PC-3 (cell line): Measurements from ENCODE around the gene EHBP1. TPM values are rescaled to one million over a fixed set of nuclear protein-coding genes. Genes with fewer than 3 reads are reported as not detected.

Source experiments
- ATAC-seq: fragments of 200-7000 bp; cut with Tn5 transposase; 2 replicates; pipeline ENCODE4 v1.9.1; 2020; ENCODE audit warnings: mild to moderate bottlenecking, moderate library complexity
- BruUV-seq: library from RNA; stranded (reverse); fragments of 400-500 nt; replicated peaks from 2 replicates; lab custom pipeline; 2021; lab: Mats Ljungman, UMichigan
- CTCF ChIA-PET: fragments of 300-600 bp; sonication (Branson Sonifier 250); formaldehyde crosslinking; loops from one replicate; lab custom pipeline; 2022; ENCODE audit warnings: antibody characterized with exemption; lab: Charles Lee
- POLR2A ChIA-PET: fragments of 300-600 bp; sonication (Branson Sonifier 250); formaldehyde crosslinking; loops from one replicate; lab custom pipeline; 2022; ENCODE audit warnings: antibody characterized with exemption; ENCODE audit not compliant: unreplicated experiment; lab: Charles Lee
- DNase-seq: peaks from one replicate; pipeline ENCODE4 v3.0.0-alpha.2; 2015
- H2AFZ ChIP-seq: fragments of 300-600 bp; sonication (generic); 2 replicates; pipeline ENCODE4 v1.6.0; 2016; ENCODE audit warnings: antibody characterized with exemption, low read length
- H3F3A ChIP-seq: fragments of 300-600 bp; sonication (generic); one replicate; pipeline ENCODE4 v1.6.0; 2017; ENCODE audit warnings: antibody characterized with exemption, low read length, control low read depth, mild to moderate bottlenecking; ENCODE audit not compliant: unreplicated experiment
- H3K27ac ChIP-seq: fragments of 300-600 bp; sonication (generic); 2 replicates; pipeline ENCODE4 v1.5.1; 2016; ENCODE audit warnings: mild to moderate bottlenecking, low read length
- H3K27me3 ChIP-seq: fragments of 300-600 bp; sonication (generic); 2 replicates; pipeline ENCODE4 v1.6.1; 2016; ENCODE audit warnings: low read length, mixed read lengths
- H3K36me3 ChIP-seq: fragments of 300-600 bp; sonication (generic); 2 replicates; pipeline ENCODE4 v1.6.1; 2016; ENCODE audit warnings: low read depth, mixed run types, low read length, mixed read lengths
- H3K4me1 ChIP-seq: fragments of 300-600 bp; sonication (generic); 2 replicates; pipeline ENCODE4 v1.5.1; 2016; ENCODE audit warnings: low read length; ENCODE audit not compliant: insufficient read depth
- H3K4me2 ChIP-seq: fragments of 300-600 bp; sonication (generic); 2 replicates; pipeline ENCODE4 v1.6.0; 2016; ENCODE audit warnings: low read length
- H3K4me3 ChIP-seq: fragments of 300-600 bp; sonication (generic); 2 replicates; pipeline ENCODE4 v1.5.1; 2016; ENCODE audit warnings: mild to moderate bottlenecking, low read length, mixed read lengths
- H3K79me2 ChIP-seq: fragments of 300-600 bp; sonication (generic); 2 replicates; pipeline ENCODE4 v1.6.1; 2017; ENCODE audit warnings: low read length, mixed read lengths
- H3K9ac ChIP-seq: fragments of 300-600 bp; sonication (generic); 2 replicates; pipeline ENCODE4 v1.6.0; 2016; ENCODE audit warnings: mild to moderate bottlenecking, low read length
- H3K9me2 ChIP-seq: fragments of 300-600 bp; sonication (generic); replicated peaks from 2 replicates; pipeline ENCODE4 v1.6.1; 2016; ENCODE audit warnings: mixed run types, low read length, mixed read lengths
- H3K9me3 ChIP-seq: fragments of 300-600 bp; sonication (generic); 2 replicates; pipeline ENCODE4 v1.6.1; 2016; ENCODE audit warnings: low read length, mixed read lengths
- H4K20me1 ChIP-seq: fragments of 300-600 bp; sonication (generic); 2 replicates; pipeline ENCODE4 v1.6.1; 2016; ENCODE audit warnings: low read length, mixed read lengths
- EZH2 ChIP-seq: fragments of 300-600 bp; sonication (generic); IDR thresholded peaks from one replicate; pipeline ENCODE4 v1.6.1; 2017; ENCODE audit warnings: antibody characterized with exemption, mild to moderate bottlenecking, low read length; ENCODE audit not compliant: unreplicated experiment
- EZH2phosphoT487 ChIP-seq: fragments of 300-600 bp; sonication (generic); IDR thresholded peaks from 2 replicates; pipeline ENCODE4 v1.6.1; 2018; ENCODE audit warnings: mild to moderate bottlenecking, antibody characterized with exemption, low read length, borderline replicate concordance
- intact Hi-C: fragments of 100-400 bp; cut with micrococcal nuclease; formaldehyde crosslinking; loops from 2 replicates; pipeline ENCODE4 v1.9.0; 2023
- total RNA-seq: library from RNA; depleted of rRNA; stranded (reverse); fragments of >200 nt; gene quantifications from 2 replicates; pipeline ENCODE4 v1.2.3, GENCODE V29; 2014
- TF ChIP-seq, protein P1 (sequence below): fragments of 300-600 bp; sonication (generic); conservative IDR thresholded peaks from 2 replicates; pipeline ENCODE4 v1.5.1; 2017; ENCODE audit warnings: antibody characterized with exemption, low read depth, mild to moderate bottlenecking, low read length

Gene EHBP1
- total RNA-seq, 1 experiment from 2014 or later = 25.7 TPM

DNA sequence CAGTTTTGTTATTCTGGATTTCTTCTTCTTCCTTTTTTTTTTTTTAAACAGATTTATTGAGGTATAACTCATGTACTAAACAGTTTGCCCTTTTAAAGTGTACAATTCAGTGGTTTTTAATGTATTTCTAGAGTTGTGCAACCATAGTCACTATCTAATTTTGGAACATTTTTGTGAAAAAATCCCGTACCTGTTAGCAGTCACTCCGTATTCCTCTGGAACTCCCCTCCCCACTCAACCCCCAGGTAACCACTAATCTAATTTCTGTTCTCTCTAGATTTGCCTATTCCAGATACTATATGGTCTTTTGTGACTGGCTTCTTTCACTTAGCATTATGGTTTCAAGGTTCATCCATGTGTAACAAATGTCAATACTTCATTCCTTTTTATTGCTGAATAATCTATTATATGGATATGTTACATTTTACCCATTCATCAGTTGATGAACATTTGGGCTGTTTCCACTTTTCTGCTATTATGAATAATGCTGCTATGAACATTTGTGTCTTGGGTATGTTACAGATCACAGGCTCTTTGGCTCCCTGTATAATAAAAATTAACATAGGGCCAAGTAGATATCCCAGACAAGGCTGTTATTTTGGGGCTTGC lies 21.9 kb downstream of the EHBP1 start:
- no peak overlapping the region for H3K27ac ChIP-seq
- intact Hi-C loops = no loop called here

DNA sequence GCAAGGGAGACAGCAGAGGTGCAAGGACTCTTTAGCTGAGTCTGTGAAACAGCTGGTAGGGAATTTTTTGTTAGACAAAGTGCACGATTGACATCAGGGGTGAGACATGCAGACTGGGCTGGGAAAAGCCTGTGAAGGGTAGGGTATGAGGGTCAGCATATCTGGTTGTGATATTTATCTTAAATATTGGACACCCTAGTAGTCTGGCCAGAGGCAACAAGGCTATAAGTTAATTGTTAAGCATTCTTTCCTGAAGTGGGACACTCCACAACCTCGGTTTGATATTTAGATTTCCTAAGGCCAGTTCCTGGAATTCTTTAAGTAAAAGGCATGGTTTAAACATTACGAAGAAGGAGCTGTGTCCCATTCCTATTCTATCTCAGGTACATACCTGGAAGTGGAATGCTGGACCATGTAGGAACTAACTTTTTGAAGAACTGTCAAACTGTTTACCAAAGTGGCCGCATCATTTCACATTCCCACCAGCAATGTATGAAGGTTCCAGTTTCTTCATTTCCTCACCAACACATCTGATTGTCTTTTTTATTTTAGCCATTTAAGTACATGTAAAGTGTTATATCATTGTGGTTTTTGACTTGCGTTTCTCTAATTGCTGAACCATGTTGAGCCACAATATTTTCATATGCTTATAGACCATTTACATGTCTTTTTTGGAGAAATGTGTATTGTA lies 22.5 kb downstream of the EHBP1 start:
- ChIA-PET POLR2A (no interaction called here), CTCF (no interaction called here)
- Histone ChIP-seq H3F3A (no peaks in the 10 kb centered on the region), H3K4me2 (no peak overlapping the region), H3K4me1 (no peaks in the 10 kb centered on the region), H3K9me2 (no peaks in the 10 kb centered on the region), H3K36me3 (no peaks in the 10 kb centered on the region; the same call in 1 of the 2 replicates), H3K79me2 (peaks cover 79% of the 10 kb centered on the region), H3K9me3 (no peaks in the 10 kb centered on the region), H3K4me3 (no peak overlapping the region), H3K9ac (no peak overlapping the region), H2AFZ (no peak overlapping the region), H4K20me1 (no peaks in the 10 kb centered on the region), H3K27ac (no peak overlapping the region), H3K27me3 (no peaks in the 10 kb centered on the region)
- no peak for ATAC-seq
- intact Hi-C loops = no loop called here
- TF ChIP-seq EZH2phosphoT487 (no peak), EZH2 (no peak)
- TF ChIP-seq, protein P1, sequence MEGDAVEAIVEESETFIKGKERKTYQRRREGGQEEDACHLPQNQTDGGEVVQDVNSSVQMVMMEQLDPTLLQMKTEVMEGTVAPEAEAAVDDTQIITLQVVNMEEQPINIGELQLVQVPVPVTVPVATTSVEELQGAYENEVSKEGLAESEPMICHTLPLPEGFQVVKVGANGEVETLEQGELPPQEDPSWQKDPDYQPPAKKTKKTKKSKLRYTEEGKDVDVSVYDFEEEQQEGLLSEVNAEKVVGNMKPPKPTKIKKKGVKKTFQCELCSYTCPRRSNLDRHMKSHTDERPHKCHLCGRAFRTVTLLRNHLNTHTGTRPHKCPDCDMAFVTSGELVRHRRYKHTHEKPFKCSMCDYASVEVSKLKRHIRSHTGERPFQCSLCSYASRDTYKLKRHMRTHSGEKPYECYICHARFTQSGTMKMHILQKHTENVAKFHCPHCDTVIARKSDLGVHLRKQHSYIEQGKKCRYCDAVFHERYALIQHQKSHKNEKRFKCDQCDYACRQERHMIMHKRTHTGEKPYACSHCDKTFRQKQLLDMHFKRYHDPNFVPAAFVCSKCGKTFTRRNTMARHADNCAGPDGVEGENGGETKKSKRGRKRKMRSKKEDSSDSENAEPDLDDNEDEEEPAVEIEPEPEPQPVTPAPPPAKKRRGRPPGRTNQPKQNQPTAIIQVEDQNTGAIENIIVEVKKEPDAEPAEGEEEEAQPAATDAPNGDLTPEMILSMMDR = no peak
- no TSS peak for BruUV-seq
- no peak for DNase-seq

More for the DNA sequence above, 21.9 kb downstream of the EHBP1 start:
- CTCF ChIA-PET = no interaction called here
- ATAC-seq = no peak
- no peak for DNase-seq
- no peaks in the 10 kb centered on the region; the same call in none of the 2 replicates for H3K36me3 ChIP-seq
- no peak overlapping the region for H3K4me2 ChIP-seq
- no peak for TF ChIP-seq EZH2phosphoT487
- no peak for TF ChIP-seq EZH2
- TF ChIP-seq, protein P1 = no peak
- H2AFZ ChIP-seq = no peak overlapping the region
- POLR2A ChIA-PET = no interaction called here
- no peaks in the 10 kb centered on the region for H3F3A ChIP-seq
- no peaks in the 10 kb centered on the region for H3K27me3 ChIP-seq
- H3K79me2 ChIP-seq = peaks cover 79% of the 10 kb centered on the region
- no peak overlapping the region for H3K9ac ChIP-seq
- H3K4me1 ChIP-seq = no peaks in the 10 kb centered on the region
- no peak overlapping the region for H3K4me3 ChIP-seq
- H3K9me3 ChIP-seq = no peaks in the 10 kb centered on the region
- BruUV-seq = no TSS peak
- no peaks in the 10 kb centered on the region for H3K9me2 ChIP-seq
- no peaks in the 10 kb centered on the region for H4K20me1 ChIP-seq

DNA sequence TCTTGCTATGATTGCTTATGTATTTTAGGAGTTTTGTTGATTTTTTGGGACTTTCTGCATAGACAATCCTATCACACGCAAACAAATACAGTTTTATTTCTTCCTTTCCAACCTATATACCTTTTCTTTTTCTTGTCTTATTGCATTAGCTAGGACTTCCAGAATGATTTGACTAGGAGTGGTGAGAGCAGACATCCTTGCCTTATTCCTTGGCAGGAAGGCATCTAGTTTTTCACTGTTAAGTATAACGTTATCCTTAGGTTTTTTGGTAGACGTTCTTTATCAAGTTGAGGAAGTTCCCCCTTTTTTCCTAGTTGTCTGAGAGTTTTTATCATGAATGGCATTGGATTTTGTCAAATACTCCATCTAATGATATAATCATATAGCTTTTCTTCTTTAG lies 25.8 kb downstream of the EHBP1 start:
- Histone ChIP-seq H4K20me1 (no peaks in the 10 kb centered on the region), H3K27me3 (no peaks in the 10 kb centered on the region), H3K4me2 (no peak overlapping the region), H3K9me3 (no peaks in the 10 kb centered on the region), H3K4me1 (no peaks in the 10 kb centered on the region), H3F3A (no peaks in the 10 kb centered on the region), H3K4me3 (no peak overlapping the region), H3K36me3 (no peaks in the 10 kb centered on the region; the same call in 1 of the 2 replicates), H2AFZ (no peak overlapping the region), H3K27ac (no peak overlapping the region), H3K79me2 (peaks cover 78% of the 10 kb centered on the region), H3K9ac (no peak overlapping the region), H3K9me2 (no peaks in the 10 kb centered on the region)
- POLR2A ChIA-PET = no interaction called here
- intact Hi-C loops = loop anchor here (5.0 kb wide), 1 partner anchor 36 kb away; no protein-coding TSS in a partner anchor
- ATAC-seq = no peak
- CTCF ChIA-PET = no interaction called here
- no peak for DNase-seq
- TF ChIP-seq, protein P1 = no peak
- TF ChIP-seq EZH2 (no peak), EZH2phosphoT487 (no peak)
- BruUV-seq = no TSS peak
